Right lung (tissue), 10 donors: ENCODE data around the gene CARD8. TPM values are rescaled to one million over a fixed set of nuclear protein-coding genes. Genes with fewer than 3 reads are reported as not detected.
"Not testable (repeated sequence)": the region's sequence is repeated elsewhere in the genome, so short reads cannot be mapped to it uniquely, and the experiment has no call there.

Experiments used
- DNase-seq, 2 donors: peaks; one replicate each; pipeline ENCODE4 v3.0.0-alpha.2; 2013
- long read RNA-seq, 8 donors: transcript quantifications; one replicate each; lab custom pipeline, GENCODE V29; 2026
- polyA plus RNA-seq, 5 donors: library from polyadenylated mRNA; unstranded; fragments of 120-200 nt; gene quantifications; one replicate each; pipeline versions ENCODE4 v1.2.1 to v1.2.3, GENCODE V29; 2013; ENCODE audit warnings: inconsistent platforms in 1 of 5, low replicate concordance in 1 of 5; ENCODE audit not compliant: insufficient read length in 5 of 5, insufficient read depth in 1 of 5

CARD8 gene, protein sequence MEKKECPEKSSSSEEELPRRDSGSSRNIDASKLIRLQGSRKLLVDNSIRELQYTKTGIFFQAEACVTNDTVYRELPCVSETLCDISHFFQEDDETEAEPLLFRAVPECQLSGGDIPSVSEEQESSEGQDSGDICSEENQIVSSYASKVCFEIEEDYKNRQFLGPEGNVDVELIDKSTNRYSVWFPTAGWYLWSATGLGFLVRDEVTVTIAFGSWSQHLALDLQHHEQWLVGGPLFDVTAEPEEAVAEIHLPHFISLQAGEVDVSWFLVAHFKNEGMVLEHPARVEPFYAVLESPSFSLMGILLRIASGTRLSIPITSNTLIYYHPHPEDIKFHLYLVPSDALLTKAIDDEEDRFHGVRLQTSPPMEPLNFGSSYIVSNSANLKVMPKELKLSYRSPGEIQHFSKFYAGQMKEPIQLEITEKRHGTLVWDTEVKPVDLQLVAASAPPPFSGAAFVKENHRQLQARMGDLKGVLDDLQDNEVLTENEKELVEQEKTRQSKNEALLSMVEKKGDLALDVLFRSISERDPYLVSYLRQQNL
- 10 to 100 TPM; 58.7 to 96.3 (median 86.0) TPM for polyA plus RNA-seq
- long read RNA-seq, donor 1, partial matches to known transcripts, result 0 of 2 reads
- long read RNA-seq, donor 1, other reads (novel, unspliced or antisense), result 0 of 2 reads
- long read RNA-seq, donor 2, partial matches to known transcripts, result 6 of 7 reads
- long read RNA-seq, donor 2, other reads (novel, unspliced or antisense), result 0 of 7 reads
- long read RNA-seq, donor 3, partial matches to known transcripts, result 0 of 3 reads
- long read RNA-seq, donor 3, other reads (novel, unspliced or antisense), result 0 of 3 reads
- long read RNA-seq, donor 4, partial matches to known transcripts, result 5 of 5 reads
- long read RNA-seq, donor 4, other reads (novel, unspliced or antisense), result 0 of 5 reads
- long read RNA-seq, donor 5, partial matches to known transcripts, result 8 of 9 reads
- long read RNA-seq, donor 5, other reads (novel, unspliced or antisense), result 0 of 9 reads
- long read RNA-seq, donor 6, partial matches to known transcripts, result 13 of 18 reads
- long read RNA-seq, donor 6, other reads (novel, unspliced or antisense), result 0 of 18 reads
- long read RNA-seq, donor 7, full-length matches to known transcripts, result 4 of 4 reads
- long read RNA-seq, donor 7, partial matches to known transcripts, result 0 of 4 reads
- long read RNA-seq, donor 7, other reads (novel, unspliced or antisense), result 0 of 4 reads
- long read RNA-seq, donor 8, partial matches to known transcripts, result 52 of 100 reads
- long read RNA-seq, donor 8, other reads (novel, unspliced or antisense), result 46 of 100 reads

DNA sequence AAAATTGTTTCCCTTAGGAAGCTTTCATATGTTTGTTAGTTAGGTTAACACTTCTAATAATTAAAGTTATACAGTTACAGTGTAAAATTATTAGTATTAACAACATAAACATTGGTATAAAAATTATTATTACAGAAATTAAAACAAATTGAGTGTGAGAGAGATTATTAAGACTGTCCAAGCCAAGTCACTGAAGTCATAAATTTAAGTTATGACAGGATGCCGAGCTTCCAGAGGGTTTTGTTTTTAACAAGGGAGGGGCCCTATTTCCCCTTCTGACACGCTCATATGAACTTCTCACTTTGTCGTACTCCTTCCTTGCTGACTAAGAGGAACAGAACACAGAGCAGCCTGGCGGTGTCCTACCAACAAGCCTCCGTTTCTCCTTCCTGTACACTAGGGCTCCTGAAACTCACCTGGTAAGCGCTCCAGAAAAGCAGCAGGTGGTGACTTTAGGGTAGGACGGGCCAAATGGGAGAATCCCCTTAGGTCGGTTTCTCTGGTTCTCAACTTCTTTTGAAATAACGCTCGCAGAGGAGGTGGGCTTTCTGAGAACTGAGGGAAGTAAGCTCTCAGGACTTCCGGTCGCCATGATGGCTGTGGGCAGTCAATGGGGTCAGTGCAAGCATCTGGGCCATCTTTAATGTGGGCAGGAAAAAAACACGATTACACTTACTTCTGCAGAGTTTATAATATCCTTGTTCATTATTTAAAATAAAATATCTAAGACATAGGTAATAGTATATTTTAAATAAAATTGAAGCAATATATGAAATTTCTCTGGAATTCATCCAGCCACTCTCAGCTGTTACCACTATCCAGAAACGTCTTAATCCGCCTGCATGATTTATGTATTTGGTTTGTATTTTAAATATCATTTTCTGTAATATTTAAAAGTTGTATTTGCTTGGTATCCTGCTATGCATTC is at the start of gene CARD8:
CARD8 (minus strand) TSS at position 537 of the 928 bp plus-strand sequence. CDS start 14,892 bp downstream, outside the sequence.
- DNase-seq, result peak; percentile 86

DNA sequence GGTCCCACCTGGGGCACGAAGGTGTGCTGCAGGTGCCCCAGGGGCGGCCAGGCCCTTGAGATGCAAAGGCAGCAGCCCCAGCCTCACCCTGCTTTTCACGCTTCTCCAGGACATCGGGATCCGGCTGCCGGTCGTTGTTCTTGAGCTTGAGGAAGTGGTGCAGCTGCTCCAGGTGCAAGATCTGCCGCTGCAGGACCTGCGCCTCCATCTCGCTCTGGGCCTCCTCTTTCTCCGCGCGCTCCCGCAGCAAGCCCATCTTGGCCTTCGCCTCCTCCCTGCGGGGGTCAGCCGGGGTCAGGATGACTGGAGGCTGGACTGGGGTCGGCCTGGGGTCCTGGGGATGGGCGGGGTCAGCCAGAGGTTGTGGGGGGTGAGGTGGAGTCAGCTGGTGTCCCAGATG is 48.2 kb upstream of the CARD8 start:
- DNase-seq, result no peak

DNA sequence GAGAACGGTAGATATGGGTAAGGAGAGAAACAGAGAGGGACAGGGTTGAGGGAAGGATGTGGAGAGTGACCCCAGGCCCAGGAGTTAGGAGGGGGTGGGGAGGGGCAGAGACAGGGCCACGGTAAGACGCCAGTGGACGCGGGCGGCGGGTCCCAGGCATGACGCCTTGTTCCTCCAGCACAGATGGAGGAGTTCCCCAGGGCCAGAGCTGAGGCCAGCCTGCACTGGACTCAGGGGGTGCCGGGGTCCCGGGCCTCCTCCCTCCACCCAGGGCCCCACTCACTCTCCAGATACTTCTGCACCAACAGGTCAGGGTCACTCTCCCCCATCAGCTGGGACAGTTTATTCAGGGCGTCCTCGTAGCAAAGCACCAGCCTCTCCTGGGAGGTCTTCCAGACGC is 47.7 kb upstream of the CARD8 start:
- DNase-seq, result no peak

DNA sequence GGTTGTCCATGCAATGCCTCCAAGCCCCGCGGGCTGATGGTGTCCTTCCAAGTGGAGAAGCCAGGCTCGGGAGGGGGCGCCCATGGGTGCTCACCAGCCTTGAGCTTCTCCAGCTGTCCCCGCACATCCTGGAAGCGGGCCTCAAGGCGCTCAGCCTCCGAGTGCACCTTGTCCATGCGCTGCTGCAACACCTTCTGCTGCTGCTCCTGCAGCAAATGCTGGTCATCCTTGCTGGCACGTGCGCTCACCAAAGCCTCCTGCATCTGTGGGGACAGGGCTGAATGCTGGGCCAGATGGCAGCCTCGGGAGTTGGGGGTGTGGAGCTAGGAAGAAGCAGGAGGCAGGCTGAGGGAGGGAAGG is 46.9 kb upstream of the CARD8 start:
- no peak for DNase-seq

DNA sequence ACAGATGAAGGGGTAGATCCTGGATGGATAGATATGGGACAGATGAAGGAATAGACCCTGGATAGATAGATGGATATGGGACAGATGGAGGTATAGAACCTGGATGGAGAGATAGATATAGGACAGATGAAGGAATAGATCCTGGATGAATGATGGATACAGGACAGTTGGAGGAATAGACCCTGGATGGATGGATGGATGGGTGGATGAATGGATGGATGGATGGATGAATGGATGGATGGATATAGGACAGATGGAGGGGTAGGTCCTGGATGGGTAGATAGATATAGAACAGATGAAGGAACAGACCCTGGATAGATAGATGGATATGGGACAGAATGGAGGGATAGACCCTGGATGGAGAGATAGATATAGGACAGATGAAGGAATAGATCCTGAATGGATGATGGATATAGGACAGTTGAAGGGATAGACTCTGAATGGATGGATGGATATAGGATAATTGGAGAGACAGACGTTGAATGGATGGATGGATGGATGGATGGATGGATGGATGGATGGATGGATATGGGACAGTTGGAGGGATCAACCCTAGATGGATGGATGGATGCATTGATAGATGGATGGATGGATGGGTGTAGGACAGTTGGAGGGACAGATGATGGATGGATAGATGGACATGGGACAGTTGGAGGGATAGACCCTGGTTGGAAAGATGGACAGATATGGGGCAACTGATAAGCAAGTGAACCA is 46.3 kb upstream of the CARD8 start:
- no peak for DNase-seq

DNA sequence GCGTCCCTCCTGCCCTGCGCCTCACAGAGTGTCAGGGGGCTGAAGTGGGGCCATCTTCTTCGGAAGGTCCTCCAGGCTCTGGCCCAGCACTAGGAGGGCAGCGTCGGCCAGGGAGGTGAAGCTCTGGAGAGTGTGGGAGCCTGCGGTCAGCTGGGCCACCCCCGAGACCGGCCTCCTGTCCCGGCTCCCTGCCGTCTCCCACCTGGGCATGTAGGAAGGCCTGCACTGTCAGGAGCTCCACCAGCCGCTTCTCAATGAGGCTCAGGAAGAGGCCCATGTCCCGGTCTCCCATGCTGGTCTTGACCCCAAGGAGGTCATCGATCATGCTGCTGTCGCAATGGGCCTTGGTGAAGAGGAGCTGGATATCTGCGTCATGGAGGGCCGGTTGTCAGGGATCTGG is 42.3 kb upstream of the CARD8 start:
- no peak for DNase-seq

DNA sequence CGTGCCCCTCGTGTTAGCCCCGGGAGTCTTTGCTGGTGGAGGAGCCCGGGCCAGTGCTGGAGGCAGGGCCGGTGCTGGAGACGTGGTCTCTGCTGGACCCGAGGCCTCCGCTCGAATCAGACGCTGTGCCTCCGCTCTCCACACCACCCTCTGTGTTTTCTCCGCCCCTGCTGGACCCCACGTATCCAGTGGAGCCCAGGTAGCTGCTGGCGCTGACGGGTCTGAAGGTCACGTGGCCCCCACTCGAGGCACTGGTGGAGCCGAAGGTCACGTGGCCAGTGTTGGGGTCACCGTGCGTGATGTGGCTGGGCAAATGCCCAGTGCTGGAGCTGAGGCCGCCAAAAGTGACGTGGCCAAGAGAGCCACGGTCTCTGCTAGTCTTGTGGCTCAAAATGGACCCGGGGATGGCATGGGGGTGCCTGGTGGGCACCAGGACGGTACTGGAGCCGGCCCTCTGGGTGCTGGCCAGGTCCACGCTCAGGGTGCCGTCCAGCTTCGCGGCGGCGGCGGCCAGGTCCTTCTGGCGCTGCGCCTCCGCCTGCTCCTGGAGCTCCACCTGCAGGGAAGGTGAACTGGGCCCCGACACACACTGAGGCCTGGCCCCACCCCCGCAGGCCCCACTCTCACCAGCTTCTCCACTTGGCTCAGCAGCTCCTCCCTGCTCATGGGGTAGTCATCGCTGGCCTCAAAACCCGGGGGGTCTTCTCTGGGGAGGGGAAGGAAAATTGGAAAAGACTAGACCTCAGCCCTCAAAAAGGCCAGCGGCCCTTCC is 41.4 kb upstream of the CARD8 start:
- DNase-seq, result no peak

DNA sequence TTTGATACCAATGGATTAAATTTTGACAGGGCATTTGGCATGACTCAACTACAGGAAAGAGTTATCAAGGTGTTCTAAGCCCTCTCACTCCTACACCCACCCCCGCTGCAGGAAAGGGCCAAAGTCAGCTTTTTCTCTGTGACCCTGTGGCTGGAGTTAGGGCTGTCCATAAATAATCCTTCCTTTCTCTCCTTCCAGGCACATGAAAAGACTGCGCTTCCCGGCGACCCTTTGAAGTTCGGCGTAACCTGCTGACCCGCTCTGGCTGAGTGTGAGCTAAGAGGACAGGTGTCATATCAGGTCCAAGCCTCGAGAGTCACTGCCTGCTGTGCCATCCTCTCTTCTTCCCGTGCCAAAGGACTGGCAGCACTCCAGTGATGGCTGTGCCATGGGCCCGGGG is 39.7 kb upstream of the CARD8 start:
- DNase-seq, result no peak

DNA sequence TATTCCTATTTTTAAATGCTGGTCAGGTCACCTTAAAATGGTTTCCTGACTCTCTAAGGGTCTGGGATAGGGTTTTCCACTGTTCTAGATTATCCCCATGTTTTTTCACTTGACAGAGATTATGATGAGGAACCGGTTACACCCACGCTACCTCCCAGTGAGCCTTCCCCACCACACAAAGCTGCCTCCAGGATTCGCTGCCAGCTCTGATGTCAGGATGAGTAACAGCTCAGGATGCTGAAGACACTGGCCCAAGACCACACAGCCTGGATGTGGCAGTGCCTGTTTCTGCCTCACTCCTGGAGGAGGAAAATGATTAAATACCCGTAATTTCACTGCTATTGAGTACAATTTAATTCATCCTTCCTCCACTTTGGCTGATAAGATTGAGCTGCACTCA is 37.1 kb upstream of the CARD8 start:
- no peak for DNase-seq

DNA sequence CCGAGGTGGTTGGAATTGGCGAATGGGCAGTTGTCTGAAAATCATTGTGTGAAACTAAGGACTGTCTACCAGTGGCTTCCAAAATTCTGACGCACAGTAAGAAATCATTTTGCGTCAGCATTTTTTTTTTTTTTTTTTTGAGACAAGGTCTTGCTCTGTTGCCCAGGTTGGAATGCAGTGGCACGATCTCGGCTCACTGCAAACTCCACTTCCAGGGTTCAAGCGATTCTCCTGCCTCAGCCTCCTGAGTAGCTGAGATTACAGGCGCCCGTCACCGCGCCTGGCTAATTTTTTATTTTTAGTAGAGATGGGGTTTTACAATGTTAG is 35.7 kb upstream of the CARD8 start:
- DNase-seq, result not testable (repeated sequence)

DNA sequence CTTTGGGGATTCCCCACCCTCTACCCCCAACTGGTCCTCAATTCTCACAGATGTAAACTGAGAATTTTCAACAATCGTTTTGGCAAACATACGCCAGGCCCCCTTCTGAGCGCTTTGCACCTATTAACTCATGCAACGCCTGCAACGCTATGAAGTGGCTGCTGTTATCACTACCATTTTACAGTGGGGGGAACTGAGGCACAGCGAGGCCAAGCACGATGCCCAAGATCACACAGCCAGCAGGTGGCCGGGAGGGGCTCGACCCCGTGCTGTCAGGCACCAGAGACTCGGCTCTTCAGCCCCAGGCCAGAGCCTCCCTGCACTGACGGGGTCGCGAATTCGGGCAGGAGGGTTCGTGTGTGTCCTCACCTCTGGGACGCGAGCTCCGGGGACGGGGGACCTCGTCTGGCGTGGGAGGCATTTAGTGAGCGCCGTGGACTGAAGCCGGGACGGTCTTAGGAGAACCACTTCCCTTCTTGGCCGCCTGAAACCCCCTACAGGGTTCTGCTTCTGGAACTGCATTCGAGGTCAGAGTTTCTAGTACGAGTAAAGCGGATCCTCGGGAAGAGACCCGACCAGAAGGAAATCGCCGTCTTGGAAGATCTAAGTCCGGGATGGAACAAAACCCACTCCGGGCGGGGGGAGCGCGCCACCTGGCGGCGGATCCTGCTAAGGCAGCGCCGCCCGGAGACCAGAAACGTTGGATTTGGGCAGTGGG is 35.2 kb upstream of the CARD8 start:
- peak; percentile 85 to 88 for DNase-seq

DNA sequence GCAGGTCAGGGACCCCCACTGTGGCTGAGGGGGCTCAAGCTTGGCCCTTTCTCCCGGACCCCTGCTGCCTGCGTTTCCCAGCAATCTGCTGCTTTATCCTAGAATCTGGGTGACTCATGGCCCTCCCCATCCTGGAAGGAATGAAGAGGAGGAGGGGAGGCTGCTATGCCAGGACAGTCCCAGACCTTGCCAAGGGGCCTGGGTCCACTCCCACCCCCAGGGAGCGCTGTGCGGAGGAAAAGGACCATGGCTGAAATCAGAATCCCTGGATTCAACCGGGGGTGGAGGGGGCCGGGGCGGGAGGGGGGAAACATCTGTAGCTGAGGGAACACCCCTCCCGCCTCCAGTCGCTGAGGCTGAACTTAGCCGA is 34.7 kb upstream of the CARD8 start:
- DNase-seq, result no peak

DNA sequence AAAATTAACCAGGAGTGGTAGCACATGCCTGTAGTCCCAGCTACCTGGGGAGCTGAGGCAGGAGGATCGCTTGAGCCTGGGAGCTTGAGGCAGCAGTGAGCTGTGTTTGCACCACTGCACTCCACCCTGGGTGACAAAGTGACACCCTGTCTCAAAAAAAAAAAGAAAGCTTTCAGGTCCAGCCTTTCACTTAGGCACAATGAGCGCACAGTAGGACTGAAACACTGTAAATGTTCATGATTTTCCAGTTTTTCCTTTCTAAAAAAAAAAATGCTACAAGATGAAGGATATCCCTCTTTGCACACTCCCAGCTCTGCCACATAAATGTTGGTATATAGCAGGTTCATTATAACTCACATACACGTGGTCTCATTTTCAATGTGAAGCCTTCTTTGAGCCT is 32.0 kb upstream of the CARD8 start:
- no peak for DNase-seq

DNA sequence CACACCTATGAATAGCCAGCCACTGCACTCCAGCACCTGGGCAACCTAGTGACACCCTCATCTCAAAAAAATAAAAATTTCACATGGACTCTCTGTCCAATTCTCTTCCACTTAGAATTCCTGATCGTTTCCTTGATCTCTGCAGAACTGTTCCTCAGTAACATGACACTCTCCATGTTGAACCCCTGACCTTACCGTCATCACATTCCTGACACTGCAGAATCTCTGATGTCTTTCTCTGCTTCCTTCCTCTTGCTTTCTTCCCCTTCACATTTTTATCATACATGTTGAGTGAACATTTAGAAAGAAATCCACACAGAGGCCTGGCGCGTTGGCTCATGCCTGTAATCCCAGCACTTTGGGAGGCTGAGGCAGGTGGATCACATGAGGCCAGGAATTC is 29.2 kb upstream of the CARD8 start:
- no peak for DNase-seq

DNA sequence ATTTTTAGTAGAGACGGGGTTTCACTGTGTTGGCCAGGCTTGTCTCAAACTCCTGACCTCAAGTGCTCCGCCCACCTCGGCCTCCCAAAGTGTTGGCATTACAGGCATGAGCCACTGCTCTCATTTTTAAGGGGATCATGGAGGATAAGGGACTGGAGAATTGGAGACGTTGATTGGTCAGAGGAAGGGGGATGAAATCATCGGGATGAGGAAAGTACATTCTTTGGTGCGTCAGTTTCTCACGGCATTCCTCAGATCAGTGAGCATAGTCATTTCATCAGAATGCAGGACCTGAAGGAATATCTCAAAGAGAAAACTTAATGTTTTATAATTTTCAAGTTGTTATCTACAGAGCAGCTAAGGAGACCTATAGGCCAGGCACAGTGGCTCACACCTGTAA is 28.2 kb upstream of the CARD8 start:
- DNase-seq, result no peak

DNA sequence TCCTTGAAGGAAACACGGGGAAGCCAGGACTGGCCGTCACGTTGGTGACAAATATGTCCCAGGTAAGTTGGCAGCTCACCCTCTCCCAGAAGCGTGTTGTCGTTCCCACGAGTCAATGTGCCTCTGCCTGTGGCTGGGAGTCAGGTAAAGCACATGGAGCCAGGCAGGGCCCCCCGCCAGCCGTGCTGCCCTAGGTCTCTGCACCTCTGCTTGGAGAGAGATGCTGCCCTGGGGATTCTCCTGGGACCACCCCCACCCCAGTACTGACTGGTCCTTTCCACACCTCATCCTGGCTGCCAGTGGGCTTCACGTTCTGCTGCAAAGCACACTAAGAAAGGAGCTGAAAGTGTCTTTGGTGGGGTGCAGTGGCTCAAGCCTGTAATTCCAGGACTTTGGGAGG is 24.0 kb upstream of the CARD8 start:
- no peak for DNase-seq

DNA sequence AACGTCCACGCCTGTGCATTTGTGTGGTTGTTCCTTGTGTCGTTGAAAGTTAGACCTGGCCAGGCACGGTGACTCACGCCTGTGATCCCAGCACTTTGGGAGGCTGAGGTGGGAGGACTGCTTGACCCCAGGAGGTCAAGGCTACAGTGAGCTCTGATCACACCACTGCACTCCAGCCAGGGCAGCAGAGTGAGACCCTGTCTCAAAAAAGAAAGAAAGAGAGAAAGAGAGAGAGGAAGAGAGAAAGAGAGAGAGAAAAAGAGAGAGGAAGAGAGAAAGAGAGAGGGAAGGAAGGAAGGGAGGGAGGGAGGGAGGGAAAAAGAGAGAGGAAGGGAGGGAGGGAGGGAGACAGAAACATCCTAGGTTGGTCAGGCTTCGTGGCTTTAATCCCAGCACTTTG is 19.2 kb upstream of the CARD8 start:
- DNase-seq, result no peak

DNA sequence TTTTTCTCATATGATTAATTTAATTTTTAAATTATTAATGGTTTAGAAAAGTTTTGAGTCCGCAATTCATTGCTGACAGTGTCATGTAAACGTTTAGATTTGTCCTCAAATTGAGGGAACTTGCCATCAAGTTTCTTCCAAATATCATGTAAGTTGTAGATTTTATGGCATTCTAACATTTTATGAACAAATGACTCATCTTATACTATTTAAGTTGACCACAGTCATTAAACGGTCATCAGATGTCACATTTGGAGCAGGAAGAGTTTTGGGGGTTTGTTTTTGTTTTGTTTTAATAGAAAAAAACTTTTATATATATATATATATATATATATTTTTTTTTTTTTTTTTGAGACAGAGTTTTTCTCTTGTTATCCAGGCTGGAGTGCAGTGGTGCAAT is 18.5 kb upstream of the CARD8 start:
- no peak for DNase-seq
